Stimulated activated CD8-positive, alpha-beta memory T cell treated with anti-CD3 and anti-CD28 coated beads, Interleukin-12 subunit alpha, Interleukin-12 subunit beta, amount 100 ng/mL, for 1 hour (primary cell): ENCODE measurements around the gene PDE6G.

Experiments used
- DNase-seq: peaks from one replicate; pipeline ENCODE4 v3.0.0-alpha.2; 2020; ENCODE audit warnings: low read depth

PDE6G gene

GRCh38 chr17:81662002-81662401 is 5.7 kb upstream of the PDE6G start:
- no peak for DNase-seq

GRCh38 chr17:81660441-81660840 is 4.1 kb upstream of the PDE6G start:
- no peak for DNase-seq

- no peak for DNase-seq
Measured at GRCh38 chr17:81659038-81659437, 2.7 kb upstream of the PDE6G start.

GRCh38 chr17:81656835-81657234 is 493 bp upstream of the PDE6G start:
- no peak for DNase-seq

- DNase-seq = no peak
Measured at GRCh38 chr17:81655378-81656117, 794 bp downstream of the PDE6G start.

- DNase-seq = no peak
Measured at GRCh38 chr17:81652906-81653771, 3.2 kb downstream of the PDE6G start.

GRCh38 chr17:81651692-81652091 is 4.7 kb downstream of the PDE6G start:
- no peak for DNase-seq

GRCh38 chr17:81650951-81651350 is 5.4 kb downstream of the PDE6G start:
- no peak for DNase-seq

- no peak for DNase-seq
Measured at GRCh38 chr17:81648707-81649085, 7.6 kb downstream of the PDE6G start.

- DNase-seq = no peak
Measured at GRCh38 chr17:81648013-81648706, 8.2 kb downstream of the PDE6G start.

GRCh38 chr17:81647640-81648012 is 8.7 kb downstream of the PDE6G start:
- DNase-seq = no peak

GRCh38 chr17:81646869-81647600 is 9.3 kb downstream of the PDE6G start:
- DNase-seq = no peak

GRCh38 chr17:81644976-81645952 is 11.1 kb downstream of the PDE6G start:
- no peak for DNase-seq

- no peak for DNase-seq
Measured at GRCh38 chr17:81644496-81644895, 11.8 kb downstream of the PDE6G start.

GRCh38 chr17:81641825-81642489 is 14.4 kb downstream of the PDE6G start:
- DNase-seq = no peak

- no peak for DNase-seq
Measured at GRCh38 chr17:81640011-81640410, 16.3 kb downstream of the PDE6G start.

GRCh38 chr17:81638683-81639082 is 17.7 kb downstream of the PDE6G start:
- DNase-seq = no peak

- DNase-seq = peak; percentile 72
Measured at GRCh38 chr17:81636505-81637288, 19.6 kb downstream of the PDE6G start, which contains the start of the genes NPLOC4 and TSPAN10. Gene NPLOC4 (minus strand): TSS chr17:81637112. CDS start chr17:81636930, 182 bp downstream. Gene TSPAN10 (plus strand): TSS chr17:81637196. CDS start chr17:81642413, 5,217 bp downstream.

GRCh38 chr17:81635973-81636504 is 20.3 kb downstream of the PDE6G start:
- no peak for DNase-seq
